Upper lobe of left lung (tissue), 6 donors: Measurements from ENCODE around the gene GPS2. TPM values are rescaled to one million over a fixed set of nuclear protein-coding genes. Genes with fewer than 3 reads are reported as not detected.

Source experiments
- ATAC-seq, 2 donors: fragments of 200-7000 bp; cut with Tn5 transposase; one replicate each; pipeline ENCODE4 v1.9.1; 2022; ENCODE audit warnings: mild to moderate bottlenecking in 2 of 2, moderate library complexity in 2 of 2; ENCODE audit not compliant: low FRiP score in 2 of 2
- DNase-seq, 2 donors: peaks; one replicate each; pipeline ENCODE4 v3.0.0-alpha.2; 2019 to 2020
- H3K27ac ChIP-seq, 4 donors: fragments of 200-600 bp; sonication (generic); one replicate each; pipeline ENCODE4 v1.5.1; 2016 to 2019
- H3K27me3 ChIP-seq, 4 donors: fragments of 200-600 bp; sonication (generic); one replicate each; pipeline ENCODE4 v1.5.1; 2017 to 2019
- H3K36me3 ChIP-seq, 4 donors: fragments of 200-600 bp; sonication (generic); one replicate each; pipeline ENCODE4 v1.5.1; 2016 to 2019
- H3K4me1 ChIP-seq, 4 donors: fragments of 200-600 bp; sonication (generic); one replicate each; pipeline ENCODE4 v1.5.1; 2018 to 2019
- H3K4me3 ChIP-seq, 4 donors: fragments of 200-600 bp; sonication (generic); one replicate each; pipeline ENCODE4 v1.5.1; 2017 to 2019; ENCODE audit warnings: mild to moderate bottlenecking in 2 of 4, moderate library complexity in 1 of 4
- H3K9me3 ChIP-seq, 4 donors: fragments of 200-600 bp; sonication (generic); one replicate each; pipeline ENCODE4 v1.5.1; 2018 to 2019
- CTCF ChIP-seq, 6 experiments: fragments of 450-650 bp in 4 of 6; fragments of 200-600 bp in 2 of 6; sonication (generic) in 2 of 6; IDR thresholded peaks; one replicate each; pipeline ENCODE4 v1.5.1; 2016 to 2019; ENCODE audit warnings: antibody characterized with exemption in 6 of 6
- EP300 ChIP-seq, 4 donors: sonication (generic); formaldehyde crosslinking; IDR thresholded peaks; one replicate each; pipeline ENCODE4 v1.5.1; 2017; ENCODE audit warnings: antibody characterized with exemption in 4 of 4, control low read depth in 2 of 4
- POLR2A ChIP-seq, 4 donors: fragments of 450-650 bp; IDR thresholded peaks; one replicate each; pipeline ENCODE4 v1.5.1; 2016 to 2017; ENCODE audit warnings: antibody characterized with exemption in 4 of 4, mild to moderate bottlenecking in 2 of 4
- POLR2AphosphoS5 ChIP-seq, 2 donors: sonication (generic); formaldehyde crosslinking; IDR thresholded peaks; one replicate each; pipeline ENCODE4 v1.5.1; 2017; ENCODE audit warnings: antibody characterized with exemption in 2 of 2
- WGBS, 2 donors: methylation state at CpG; one replicate each; pipeline ENCODE4 v1.1.5; 2017 to 2018; 5-methylcytosine and 5-hydroxymethylcytosine counted together
- total RNA-seq, 6 donors: library from RNA; depleted of rRNA in 4 of 6; stranded (reverse); fragments of >200 nt in 4 of 6; gene quantifications; one replicate each; pipeline versions ENCODE4 v1.1.0 to v1.2.1, GENCODE V29; 2016 to 2021
- donor health status: DM: no; HTN: no; CAD: no; lungs with moderate emphysema.
- donor health status: DM: no; HTN: yes; CAD: no; lungs with severe emphysema.

The GPS2 gene
- total RNA-seq, 6 donors from 2014 or later: 55.2 to 109 (median 95.7) TPM

DNA sequence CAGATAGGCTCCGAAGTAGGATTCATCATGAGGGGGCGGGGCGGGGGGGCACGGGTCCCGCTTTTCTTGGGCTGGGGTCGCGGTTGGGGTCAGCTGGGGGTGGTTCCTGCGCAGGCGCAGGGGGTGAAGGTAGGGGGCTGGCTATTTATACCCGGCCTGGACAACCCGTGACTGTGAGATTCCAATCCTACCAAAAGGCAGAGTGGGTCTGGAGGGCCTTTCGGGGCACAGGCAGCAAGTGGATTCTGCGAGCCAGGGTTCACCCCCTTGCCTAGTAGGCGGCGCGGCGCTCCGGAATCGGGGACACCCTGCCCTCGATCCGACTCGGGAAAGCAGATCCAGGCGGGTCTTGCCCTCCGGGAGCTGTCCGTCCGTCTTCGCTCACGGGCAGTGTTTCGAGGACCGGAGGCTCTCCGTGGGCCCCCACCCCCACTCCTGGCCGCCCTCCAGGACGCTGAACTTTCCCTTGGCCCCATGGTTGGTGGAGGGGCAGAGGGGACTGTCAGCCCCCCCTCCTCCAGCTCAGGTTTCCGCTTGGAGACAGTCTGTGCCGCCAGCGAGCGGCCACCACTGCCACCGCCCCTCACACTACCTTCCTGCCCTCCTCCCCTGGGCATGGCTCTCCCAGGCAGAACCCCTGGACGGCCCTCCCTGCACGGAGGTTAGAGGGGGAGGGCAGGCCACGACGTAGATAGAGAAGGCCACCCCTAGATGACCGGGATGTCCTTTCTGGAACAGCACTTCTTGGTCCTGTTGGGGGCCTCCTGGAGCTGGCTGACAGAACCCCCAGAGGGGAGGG lies 33.0 kb downstream of the GPS2 start:
- peak in 1 of 2 donors; percentile 82 for DNase-seq
- TF ChIP-seq EP300 (IDR thresholded peaks at IDR 0.05) (no peak), POLR2AphosphoS5 (IDR thresholded peaks at IDR 0.05) (no peak), POLR2A (IDR thresholded peaks at IDR 0.05) (no peak), CTCF (IDR thresholded peaks at IDR 0.05) (no peak)
- Histone ChIP-seq H3K9me3 (no peaks in the 10 kb centered on the region), H3K4me3 (peak overlapping the region in 3 of 4 donors; percentile 43 to 56 (median 45)), H3K36me3 (no peaks in the 10 kb centered on the region), H3K27ac (peak overlapping the region in 2 of 4 donors; percentile 52 to 69), H3K27me3 (peaks cover 0 to 12% (median 4%) of the 10 kb centered on the region in 4 donors), H3K4me1 (peaks cover 23 to 29% (median 24%) of the 10 kb centered on the region in 4 donors)
- no peak for ATAC-seq
- 0 to 9% methylated on average over 3 to 23 of the region's 43 CpGs for WGBS, 2 donors

DNA sequence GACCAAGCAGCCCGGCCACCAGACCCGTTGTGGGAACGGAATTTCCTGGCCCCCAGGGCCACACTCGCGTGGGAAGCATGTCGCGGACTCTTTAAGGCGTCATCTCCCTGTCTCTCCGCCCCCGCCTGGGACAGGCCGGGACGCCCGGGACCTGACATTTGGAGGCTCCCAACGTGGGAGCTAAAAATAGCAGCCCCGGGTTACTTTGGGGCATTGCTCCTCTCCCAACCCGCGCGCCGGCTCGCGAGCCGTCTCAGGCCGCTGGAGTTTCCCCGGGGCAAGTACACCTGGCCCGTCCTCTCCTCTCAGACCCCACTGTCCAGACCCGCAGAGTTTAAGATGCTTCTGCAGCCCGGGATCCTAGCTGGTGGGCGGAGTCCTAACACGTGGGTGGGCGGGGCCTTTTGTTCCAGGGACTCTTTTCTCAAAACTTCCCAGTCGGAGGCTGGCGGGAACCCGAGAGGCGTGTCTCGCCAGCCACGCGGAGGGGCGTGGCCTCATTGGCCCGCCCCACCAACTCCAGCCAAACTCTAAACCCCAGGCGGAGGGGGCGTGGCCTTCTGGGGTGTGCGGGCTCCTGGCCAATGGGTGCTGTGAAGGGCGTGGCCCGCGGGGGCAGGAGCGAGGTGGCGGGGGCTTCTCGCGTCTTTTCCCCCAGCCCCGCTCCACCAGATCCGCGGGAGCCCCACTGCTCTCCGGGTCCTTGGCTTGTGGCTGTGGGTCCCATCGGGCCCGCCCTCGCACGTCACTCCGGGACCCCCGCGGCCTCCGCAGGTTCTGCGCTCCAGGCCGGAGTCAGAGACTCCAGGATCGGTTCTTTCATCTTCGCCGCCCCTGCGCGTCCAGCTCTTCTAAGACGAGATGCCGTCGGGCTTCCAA lies 33.8 kb downstream of the GPS2 start, which contains the start of gene SLC2A4:
SLC2A4 (plus strand) TSS at position 645 of the 879 bp plus-strand sequence; CDS start at position 862, 217 bp downstream.
- TF ChIP-seq EP300 (IDR thresholded peaks at IDR 0.05): peak in 1 of 4 donors; percentile 40
- TF ChIP-seq POLR2AphosphoS5 (IDR thresholded peaks at IDR 0.05): peak in 1 of 2 donors; percentile 21
- TF ChIP-seq CTCF (IDR thresholded peaks at IDR 0.05): peak in 2 of 6 experiments; percentile 7 to 9
- TF ChIP-seq POLR2A (IDR thresholded peaks at IDR 0.05): no peak
- peak; percentile 96 for DNase-seq
- ATAC-seq: peak; percentile 94 to 95
- H3K27ac ChIP-seq: peak within 1 kb of the TSS; percentile 53 to 78 (median 62)
- no peaks in the 10 kb centered on the region for H3K9me3 ChIP-seq
- WGBS, 2 donors: 0% methylated on average over 6 to 45 of the region's 71 CpGs
- H3K4me3 ChIP-seq: peak within 1 kb of the TSS; percentile 33 to 56 (median 44)
- H3K4me1 ChIP-seq: peaks cover 23 to 29% (median 24%) of the 10 kb centered on the region in 4 donors
- no peaks in the 10 kb centered on the region for H3K36me3 ChIP-seq
- peaks cover 0 to 12% (median 4%) of the 10 kb centered on the region in 4 donors for H3K27me3 ChIP-seq

DNA sequence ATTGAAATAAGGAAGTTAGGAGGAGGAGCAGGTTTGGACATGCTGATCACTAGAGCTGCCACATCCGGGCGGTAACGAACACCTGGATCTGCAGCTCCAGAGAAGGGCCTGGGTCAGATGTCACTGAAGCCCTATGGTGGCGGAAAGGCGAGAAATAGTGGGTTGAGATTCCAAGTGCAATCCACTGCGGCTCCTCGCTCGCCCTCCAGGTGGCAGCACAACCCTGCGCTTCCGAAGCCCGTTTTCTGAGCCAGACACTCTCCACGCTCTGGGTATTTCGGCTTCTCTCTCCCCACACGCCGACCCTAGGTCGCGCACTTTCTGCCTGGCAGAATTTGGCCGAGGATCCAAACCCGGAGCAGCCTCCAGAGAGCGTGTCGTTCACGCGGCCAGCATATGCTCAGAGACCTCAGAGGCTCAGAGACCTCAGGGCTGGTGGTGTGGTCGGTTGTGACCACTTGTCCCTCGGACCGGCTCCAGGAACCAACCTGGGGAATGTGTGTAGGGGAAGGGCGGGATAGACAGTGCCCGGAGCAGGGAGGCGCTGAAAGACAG lies 34.6 kb downstream of the GPS2 start:
- Histone ChIP-seq H3K4me1 (peaks cover 23 to 29% (median 24%) of the 10 kb centered on the region in 4 donors), H3K27me3 (peaks cover 0 to 12% (median 4%) of the 10 kb centered on the region in 4 donors), H3K27ac (peak overlapping the region; percentile 53 to 78 (median 62)), H3K9me3 (no peaks in the 10 kb centered on the region), H3K36me3 (no peaks in the 10 kb centered on the region), H3K4me3 (peak overlapping the region; percentile 1 to 56 (median 44))
- DNase-seq (peak; percentile 86 to 95), ATAC-seq (peak; percentile 94 to 95)
- TF ChIP-seq CTCF (IDR thresholded peaks at IDR 0.05): peak; percentile 87 to 97 (median 95)
- no peak for TF ChIP-seq EP300 (IDR thresholded peaks at IDR 0.05)
- TF ChIP-seq POLR2AphosphoS5 (IDR thresholded peaks at IDR 0.05): no peak
- TF ChIP-seq POLR2A (IDR thresholded peaks at IDR 0.05): no peak
- WGBS, 2 donors: 0% methylated on average over 11 to 26 of the region's 29 CpGs

DNA sequence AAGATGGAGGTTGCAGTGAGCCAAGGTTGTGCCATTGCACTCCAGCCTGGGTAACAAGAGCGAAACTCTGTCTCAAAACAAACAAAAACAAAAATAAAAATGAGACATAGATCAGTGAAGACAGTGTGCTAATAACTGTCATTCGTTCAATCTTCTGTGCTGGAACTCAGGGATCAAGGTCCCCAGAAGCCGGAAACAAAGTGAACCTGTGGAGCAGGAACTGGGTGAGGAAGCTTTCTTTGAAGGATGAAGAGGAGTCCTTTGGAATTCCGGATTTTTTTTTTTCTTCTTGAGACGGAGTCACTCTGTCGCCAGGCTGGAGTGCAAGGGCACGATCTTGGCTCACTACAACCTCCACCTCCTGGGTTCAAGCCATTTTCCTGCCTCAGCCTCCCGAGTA lies 35.7 kb downstream of the GPS2 start:
- TF ChIP-seq POLR2A (IDR thresholded peaks at IDR 0.05): no peak
- no peak for TF ChIP-seq CTCF (IDR thresholded peaks at IDR 0.05)
- TF ChIP-seq POLR2AphosphoS5 (IDR thresholded peaks at IDR 0.05): no peak
- TF ChIP-seq EP300 (IDR thresholded peaks at IDR 0.05): no peak
- WGBS, 2 donors: 85 to 92% methylated on average over 8 of the region's 8 CpGs
- Histone ChIP-seq H3K27me3 (peaks cover 0 to 12% (median 4%) of the 10 kb centered on the region in 4 donors), H3K27ac (no peak overlapping the region), H3K4me1 (peaks cover 23 to 29% (median 24%) of the 10 kb centered on the region in 4 donors), H3K36me3 (no peaks in the 10 kb centered on the region), H3K4me3 (no peak overlapping the region), H3K9me3 (no peaks in the 10 kb centered on the region)
- DNase-seq (no peak), ATAC-seq (no peak)
